Stimulated activated CD8-positive, alpha-beta memory T cell treated with anti-CD3 and anti-CD28 coated beads, Interleukin-12 subunit alpha, Interleukin-12 subunit beta, amount 100 ng/mL, for 24 hours (primary cell): ENCODE data around the gene NDUFAF3.

Experiments used
- DNase-seq: peaks from one replicate; pipeline ENCODE4 v3.0.0-alpha.2; 2020; ENCODE audit errors: extremely low read depth

The NDUFAF3 gene

DNA sequence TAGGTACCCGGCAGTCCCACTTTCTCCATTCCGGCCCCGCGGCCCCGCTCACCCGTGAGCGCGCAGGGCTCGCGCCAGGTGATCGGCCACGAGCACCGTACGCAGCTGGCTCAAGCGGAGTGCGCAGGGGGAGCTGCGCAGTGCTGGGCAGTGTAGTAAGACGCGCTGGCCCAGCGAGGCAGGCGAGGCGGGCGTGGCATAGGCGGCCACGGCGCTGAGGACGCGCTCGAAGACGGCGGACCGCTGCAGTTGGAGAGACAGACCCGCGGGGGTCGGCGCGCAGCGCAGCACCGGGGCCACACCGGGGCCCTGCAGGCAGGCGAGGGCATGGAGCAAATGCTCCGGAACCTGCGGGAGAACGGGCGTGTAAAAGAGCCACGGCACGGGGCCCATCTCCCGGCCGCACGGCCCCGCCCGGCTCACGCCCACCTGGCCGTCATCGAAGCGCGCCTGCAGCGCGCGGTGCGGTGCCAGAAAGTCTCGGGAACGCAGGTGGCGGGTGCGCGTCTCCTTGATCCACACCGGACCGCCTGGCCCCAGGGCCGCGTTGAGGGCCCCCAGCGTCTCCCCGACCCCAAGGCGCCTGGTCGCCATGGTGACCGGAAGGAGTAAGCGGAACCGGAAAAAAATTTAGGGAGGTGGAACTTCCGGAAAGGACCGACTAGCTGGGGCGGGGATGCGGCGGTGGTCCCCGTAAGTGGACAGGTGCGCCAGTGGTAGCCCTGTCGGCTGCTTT lies 3.8 kb upstream of the NDUFAF3 start, which contains the start of gene DALRD3:
Gene DALRD3 (minus strand): TSS at position 610 of the 736 bp plus-strand sequence. CDS start 16 bp downstream, at position 594.
- DNase-seq = no peak

DNA sequence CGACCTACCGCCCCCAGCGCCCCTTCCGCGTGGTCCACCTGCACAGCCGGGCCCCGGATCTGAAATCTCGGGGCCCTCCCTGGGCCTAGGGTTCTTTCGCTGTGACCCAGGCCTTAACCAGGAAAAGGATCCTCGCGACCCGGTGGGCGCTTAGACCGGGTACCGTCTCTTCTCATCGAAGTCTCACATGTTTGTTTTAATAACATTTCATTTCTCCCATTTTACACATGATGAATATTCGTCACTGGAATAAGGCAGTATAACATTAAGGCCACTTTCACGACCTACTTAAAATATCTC lies 3.3 kb upstream of the NDUFAF3 start:
- no peak for DNase-seq

DNA sequence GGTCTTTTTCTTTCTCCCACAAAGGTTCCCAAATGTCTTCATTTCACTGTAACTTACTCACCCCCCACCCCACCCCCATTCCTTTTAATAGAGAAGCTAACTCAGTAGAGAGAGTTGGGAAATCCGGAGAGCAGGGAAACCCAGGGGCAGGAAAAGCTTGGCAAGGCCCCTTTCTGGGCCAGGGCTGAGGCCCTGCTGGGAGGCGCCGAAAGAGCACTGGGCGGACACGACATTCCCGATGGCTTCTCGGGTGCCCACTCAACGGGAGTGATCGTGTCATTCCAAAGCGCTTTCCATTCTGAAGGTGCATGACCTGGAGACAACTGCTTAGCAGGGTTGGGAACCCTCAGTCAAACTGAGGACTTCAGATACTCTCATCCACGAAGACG lies 2.0 kb upstream of the NDUFAF3 start:
- no peak for DNase-seq

DNA sequence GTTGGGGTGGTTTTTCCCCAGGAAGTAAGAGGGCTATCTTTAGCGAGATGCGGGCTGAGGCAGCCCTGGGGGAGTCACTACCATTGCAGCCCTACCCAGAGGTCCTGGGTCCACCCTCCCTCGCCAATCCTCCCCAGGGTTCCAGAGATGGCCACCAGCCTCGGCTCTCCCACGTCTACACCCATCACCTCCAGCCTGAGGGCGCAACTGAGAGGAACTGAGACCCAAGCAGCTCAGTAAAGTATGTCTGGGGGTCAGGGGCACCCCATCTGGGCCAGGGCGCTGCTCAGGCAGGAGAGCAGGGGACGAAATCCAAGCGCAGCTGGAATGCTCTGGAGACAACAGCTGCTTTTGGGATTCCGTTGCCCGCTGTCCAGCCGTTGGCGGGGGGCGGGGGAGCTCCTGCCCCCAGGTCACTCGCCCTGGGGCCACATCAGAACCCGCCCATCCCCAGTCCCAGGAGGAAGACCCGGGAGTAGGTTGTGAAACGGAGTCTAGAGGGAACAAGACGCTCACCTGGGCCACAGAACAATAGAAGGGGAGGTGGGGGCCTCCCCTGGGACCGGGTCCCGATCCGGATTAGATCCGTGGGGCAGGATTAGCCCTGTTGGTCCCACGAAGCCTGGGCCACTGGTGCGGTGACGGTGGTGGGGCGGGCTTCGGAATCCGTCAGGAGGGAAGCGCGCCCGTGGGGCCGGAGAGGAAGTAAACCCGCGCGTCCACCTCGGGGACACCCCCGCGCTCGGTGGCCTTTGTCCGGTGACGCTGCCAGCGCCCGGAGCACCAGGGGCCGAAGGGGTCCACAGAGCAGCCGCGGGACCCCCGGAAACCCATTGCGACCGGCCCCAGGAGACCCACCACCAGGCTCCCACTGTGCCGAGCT lies 1.4 kb upstream of the NDUFAF3 start:
- DNase-seq = no peak

DNA sequence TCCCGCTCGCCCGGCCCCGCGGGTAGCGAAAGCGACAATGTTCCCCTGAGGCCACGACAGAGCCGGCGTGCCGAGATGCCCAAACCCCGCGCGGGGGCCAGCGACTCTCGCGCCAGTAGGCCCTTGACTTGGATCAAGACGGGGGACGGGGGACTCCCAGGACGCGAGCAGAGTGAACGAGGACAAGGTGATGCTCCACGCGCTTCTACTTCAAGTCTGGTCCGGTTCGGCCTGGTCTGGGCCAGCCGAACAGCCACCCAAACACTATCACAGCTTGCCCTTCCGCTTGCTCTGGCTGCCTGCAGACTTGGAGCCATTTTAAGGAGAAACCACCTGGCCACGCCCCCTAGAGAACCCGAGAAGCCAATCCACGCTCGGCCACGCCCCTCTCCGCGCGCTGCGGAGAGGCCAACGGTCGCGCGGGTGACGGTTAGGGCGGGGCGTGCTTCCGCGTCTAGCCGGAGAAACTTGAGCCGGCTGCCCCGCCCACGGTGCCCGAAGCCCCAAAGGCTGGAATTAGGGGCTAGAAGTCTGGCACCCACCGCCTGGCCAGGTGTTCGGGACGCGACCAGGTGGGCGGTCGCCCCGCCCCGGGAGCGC lies 608 bp upstream of the NDUFAF3 start:
- DNase-seq = peak; percentile 97

DNA sequence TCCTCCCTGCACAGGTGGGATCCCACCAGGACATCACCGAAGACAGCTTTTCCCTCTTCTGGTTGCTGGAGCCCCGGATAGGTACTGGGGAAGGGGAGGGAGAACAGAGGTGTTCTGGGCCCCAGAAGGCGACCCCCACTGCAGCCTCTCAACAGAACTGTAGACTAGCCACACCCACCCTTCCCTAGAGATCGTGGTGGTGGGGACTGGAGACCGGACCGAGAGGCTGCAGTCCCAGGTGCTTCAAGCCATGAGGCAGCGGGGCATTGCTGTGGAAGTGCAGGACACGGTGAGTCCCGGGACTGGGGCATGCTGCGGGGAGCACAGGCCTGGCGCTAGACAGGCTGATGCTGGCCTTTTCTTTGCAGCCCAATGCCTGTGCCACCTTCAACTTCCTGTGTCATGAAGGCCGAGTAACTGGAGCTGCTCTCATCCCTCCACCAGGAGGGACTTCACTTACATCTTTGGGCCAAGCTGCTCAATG lies 809 bp downstream of the NDUFAF3 start:
- no peak for DNase-seq

DNA sequence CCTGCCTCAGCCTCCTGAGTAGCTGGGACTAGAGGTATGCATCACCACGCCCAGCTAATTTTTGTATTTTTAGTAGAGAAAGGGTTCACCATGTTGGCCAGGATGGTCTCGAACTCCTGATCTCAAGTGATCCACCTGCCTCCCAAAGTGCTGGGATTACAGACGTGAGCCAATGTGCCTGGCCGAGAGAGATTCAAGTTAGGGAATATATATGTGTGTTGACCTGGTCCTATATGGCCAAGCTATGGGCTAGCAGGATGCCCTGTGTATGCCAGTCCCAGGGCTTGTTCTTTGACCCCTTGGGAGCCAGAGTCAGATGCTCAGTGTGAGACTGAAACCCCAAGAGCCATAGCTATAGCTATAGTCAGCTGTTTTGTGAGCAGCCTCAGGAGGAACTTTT lies 1.9 kb downstream of the NDUFAF3 start:
- no peak for DNase-seq

DNA sequence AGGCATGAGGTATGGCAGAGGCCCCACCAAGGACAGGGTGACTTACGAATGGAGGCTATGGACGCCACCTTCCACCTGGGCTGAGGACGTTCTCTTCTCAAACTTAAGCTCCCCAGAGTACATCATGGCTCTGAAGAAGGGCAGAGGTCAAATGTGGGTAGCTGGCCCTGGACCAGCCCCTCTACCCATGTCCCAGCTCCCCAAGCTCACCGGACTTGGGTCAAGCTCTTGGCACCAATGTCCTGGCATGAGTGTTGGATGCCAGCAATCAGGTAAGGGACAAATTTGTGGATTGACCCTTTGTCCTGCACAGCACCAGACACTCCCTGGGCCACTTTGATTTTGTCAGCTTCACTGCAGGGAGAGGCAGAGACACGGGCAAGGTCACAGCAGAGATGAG lies 2.5 kb downstream of the NDUFAF3 start:
- no peak for DNase-seq

DNA sequence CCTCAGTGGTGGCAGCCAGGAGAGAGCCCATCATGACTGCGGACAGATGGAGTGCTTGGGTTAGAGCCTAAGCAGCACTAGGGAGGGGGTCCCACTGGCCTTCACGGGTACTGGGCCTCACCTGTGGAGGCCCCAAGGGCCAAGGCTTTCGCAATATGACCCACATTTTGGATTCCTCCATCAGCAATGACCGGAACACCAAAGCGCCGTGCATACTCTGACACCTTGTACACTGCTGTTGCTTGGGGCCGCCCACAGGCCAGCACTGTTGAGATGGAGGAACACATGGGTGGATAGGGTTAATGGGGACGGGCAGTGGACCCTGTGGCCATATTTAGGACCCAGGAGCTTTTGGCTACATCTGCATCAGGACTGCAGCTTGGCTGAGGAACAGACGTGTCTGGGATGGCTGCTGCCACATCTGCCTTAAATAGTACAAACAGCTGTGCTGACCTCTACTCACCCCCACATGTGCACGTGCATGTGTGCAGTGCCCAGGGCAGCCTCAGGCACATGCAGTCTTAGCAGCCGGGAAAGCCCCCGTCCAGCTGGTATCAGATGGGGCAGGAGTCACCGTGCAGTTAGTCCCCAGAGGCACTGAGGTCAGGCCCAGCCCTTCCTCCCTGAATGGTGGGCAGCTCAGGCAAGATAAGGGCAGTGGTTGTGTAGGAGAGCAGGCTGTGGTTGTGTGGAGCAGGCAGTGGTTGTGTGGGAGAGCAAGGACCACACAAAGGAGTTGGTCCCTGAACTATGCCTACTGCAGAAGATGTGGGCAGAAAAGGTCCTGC lies 3.3 kb downstream of the NDUFAF3 start:
- no peak for DNase-seq

DNA sequence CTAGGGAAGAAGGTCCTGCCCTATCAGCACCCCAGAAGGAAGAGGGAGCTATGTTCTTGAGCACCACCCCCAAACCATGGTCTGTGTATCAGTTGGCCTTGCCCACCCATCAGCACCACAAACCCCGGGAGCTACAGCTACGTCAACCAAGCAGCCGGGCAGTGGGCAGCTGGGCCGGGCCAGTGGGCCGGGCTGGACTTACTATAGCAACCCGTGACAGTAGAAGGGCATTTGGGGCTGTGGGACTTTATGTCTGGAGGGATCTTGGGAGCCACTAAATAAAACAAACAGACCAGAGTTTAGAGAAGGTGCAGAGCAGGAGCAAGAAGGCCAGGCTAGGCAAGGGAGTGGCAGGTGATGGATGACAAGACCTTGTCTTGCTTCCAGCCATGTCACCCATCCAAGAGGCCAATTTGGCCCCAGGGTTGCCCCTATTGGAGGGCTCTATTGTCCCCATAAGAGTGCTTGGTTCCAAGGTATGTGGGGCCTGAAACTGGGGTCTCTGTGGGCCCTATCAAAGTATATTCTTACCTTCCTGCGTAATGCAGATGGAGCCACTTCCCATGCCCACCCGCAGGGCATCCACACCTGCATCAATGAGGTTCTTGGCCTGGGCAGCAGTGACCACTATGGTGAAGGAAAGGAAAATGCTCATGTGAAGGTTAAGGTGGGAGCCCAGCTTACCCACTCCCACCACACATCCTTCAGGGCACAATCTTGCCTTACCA lies 4.0 kb downstream of the NDUFAF3 start:
- DNase-seq = no peak

DNA sequence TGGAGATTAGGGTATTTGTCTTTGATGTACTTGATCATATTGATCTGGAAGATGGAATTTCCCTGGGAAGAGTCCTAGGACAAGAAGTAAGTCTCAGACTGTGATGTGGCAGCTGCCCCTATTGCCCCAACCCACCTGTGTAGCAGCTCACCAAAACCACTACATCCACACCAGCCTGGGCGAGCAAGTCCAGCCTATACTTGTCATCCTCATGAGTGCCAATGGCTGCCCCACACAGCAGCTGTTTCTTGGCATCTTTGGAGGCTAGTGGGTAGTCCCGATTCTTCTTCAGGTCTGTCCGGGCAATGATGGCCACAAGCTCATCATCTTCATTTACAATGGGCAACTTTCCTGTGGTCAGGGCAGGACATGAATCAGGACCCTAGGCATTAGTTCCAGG lies 4.6 kb downstream of the NDUFAF3 start:
- no peak for DNase-seq

DNA sequence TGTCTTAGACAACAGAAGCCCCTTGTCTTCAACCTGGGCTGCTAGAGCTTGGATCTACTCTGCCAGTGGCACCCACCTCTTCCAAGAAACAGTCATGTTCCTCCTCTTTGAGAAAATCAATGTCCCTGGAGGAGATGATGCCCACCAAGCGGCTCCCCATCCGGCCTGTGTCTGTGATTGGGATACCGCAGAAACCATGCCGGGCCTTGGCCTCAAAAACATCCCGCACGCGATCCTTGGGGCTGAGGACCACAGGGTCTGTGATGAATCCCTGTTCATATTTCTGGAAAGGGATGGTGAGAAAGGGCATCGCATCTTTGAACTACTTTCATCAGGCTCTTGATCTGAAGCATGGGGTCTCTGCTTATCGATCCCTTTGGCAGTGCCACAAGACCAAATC lies 5.7 kb downstream of the NDUFAF3 start:
- no peak for DNase-seq

DNA sequence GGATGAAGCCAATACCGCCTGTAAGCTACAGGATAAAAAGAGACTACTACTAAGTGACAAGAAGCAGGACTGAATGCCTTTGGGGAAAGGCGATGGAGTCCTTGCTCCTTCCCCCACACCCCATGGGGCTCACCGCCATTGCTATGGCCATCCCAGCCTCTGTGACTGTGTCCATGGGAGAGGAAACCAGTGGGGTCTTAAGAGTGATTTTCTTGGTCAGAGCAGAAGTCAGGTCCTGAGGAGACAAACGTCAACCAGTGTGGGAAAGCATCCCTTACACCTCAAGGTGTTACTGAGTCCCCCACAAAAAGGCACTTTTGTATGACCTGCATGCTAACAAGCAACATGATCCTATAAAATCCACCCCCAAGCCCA lies 6.4 kb downstream of the NDUFAF3 start:
- no peak for DNase-seq

DNA sequence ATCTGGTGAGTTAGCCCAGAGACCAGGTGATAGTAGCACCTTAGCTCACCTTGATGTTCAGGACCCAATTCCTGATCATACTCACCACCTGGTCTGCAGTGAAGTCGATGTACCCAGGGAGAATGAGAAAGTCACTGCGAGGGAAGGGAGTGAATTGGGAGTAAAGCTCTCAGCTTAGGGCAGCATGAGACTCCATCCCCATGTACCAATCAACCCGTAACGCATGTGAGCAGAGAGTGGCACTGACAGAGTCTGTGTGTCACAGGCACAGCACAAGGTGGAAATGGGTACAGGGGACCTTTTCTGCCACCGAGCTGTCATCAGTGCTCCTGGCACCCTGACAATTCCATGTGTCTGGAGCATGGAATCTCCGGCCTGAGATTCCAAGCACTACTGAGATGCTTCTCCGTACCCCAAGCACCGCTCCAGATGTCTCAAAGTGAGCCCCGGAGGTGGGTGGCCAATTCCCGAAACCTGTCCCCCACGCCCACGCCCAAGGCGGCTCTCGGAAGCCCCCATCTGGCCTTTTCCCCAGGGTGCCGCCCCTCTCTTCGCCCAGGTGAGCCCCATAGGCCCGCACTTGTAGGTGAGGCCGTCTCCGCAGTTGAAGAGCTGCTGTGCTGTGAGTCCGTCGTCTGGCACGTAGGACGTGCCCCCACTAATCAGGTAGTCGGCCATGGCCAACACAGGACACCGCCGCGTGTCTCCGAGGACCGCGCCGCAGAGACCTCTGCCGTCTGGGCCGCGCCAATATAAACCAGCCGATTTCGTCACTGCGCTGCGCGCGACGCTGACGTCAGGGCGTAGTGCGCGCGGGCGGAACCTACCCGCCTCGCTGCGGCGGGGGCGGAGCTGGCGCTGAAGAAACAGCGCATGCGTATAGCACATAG lies 7.0 kb downstream of the NDUFAF3 start, which contains the start of gene IMPDH2:
Gene IMPDH2 (minus strand): TSS at position 726 of the 890 bp plus-strand sequence. CDS start 48 bp downstream, at position 678.
- peak; percentile 79 for DNase-seq

DNA sequence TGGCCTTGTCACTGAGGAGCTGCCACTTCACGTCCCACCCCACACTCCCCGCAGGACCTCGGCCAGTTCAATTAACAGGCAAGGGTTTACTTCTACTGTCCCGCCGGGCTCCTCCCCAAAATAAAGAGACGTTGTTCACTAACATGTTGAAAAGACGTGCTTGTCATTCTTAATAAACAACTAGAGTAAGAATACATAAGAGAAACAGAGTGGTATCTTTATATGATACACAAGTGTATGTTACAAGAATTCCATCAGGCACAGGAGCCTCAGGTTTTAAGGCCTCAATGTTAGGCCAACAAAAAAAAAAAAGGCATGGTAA lies 7.6 kb downstream of the NDUFAF3 start:
- DNase-seq = no peak

DNA sequence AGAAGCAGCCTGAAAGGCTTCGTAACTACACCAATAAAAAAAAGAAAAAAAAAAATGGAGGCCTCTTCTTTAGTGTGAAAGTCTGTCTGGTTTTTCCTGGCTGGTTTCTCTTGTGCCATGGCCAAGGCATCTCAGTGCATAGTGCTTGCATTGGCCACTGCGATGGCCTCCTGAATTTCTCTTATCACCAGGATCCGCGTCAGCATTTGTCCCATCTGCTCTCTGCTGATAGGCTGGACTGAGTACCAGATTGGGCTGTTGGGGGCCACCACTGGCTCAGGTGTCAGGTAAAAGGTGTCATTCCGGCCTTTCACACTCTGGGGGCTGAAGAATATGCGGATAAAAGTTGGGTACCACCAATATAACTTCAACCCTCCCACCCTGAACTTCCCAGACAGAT lies 8.4 kb downstream of the NDUFAF3 start:
- no peak for DNase-seq

DNA sequence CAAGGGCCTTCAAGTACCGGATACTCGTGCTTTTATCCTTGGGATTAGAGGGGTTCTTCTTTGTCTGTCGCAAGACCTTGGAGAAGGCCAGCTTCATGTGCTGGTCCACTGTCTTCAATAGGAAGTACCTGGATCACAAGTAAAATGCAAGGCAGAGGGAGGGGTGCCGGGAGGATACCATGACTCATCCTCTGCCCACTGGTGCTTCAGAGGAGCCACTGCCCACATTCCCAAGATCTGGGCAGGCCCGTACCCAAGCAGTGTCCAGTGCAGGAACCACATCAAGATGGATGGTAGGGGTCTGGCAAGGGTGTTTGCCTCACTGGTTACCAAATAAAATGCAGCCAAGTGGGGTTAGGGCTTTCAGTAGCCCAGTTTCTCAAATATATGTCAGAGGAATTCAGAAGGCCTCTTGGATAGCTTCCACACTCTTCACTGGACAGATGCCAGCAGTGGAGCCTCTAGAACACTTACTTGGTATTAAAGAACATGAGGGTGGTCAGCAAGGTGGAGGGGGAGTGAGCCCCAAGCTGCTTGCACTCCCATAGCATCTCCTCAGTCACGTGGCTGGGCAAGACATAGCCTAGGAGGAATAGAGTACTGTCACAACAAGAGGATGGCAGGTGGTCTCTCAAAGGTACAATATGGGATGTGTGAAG lies 10.9 kb downstream of the NDUFAF3 start:
- DNase-seq = no peak

DNA sequence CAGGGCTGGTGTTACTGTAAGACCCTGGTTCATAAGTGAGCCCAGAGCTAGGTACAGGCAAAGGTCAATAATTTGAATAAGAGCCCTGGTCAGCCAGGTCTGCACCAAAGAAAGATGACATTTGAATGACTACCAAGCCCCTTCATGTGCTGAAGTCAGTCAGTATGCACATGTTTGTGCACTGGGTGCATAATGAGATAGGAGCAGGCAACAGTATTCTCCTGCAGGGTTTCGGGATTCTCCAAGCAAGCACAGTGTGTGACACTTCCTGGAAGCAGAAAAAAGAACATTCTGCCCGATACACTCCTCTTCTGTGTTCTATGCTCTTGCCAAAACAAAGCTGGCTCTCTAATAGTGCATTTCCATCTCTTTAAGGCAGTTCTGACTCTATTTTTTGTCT lies 12.7 kb downstream of the NDUFAF3 start:
- DNase-seq = no peak

DNA sequence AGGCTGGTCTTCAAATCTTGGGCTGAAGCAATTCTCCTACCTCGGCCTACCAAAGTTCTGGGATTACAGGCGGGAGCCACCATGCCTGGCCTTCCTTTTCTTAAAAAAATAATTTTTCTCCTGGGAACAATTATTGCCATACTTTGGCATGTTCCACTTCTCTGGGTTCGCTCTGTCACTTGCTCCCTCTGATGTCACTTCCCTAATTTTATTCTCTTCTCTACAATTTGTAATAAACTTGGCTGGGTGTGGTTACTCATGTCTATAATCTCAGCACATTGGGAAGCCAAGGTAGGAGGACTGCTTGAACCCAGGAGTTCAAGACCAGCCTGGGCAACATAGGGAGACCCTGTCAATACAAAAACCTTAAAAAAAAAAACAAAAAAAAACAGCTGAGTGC lies 13.4 kb downstream of the NDUFAF3 start:
- DNase-seq = no peak

DNA sequence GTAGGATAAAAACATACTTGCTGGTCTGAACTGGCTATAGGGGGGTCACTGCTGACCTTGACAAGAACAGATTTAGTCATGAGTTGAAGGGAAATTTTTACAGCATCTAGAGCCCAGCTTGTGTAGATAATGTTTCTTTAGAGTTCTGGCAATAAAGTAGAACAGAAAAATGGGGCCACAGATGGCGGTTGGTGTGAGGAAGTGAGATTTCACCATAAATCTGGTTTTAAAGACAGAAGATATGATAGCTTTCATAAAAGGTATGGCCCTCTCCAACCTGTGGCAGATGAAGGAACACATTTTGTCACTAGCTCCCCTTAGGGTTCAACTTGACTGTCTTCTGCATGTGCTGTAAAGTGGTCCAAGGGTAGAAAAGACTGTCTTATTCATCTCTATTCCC lies 31.6 kb downstream of the NDUFAF3 start:
- no peak for DNase-seq
